Endothelial cell of umbilical vein (primary cell): ENCODE measurements around the gene NOLC1. TPM values are rescaled to one million over a fixed set of nuclear protein-coding genes. Genes with fewer than 3 reads are reported as not detected.

Experiments
- BruUV-seq: library from RNA; stranded (reverse); fragments of 400-500 nt; replicated peaks from 2 replicates; lab custom pipeline; 2021; lab: Mats Ljungman, UMichigan
- CTCF ChIA-PET: fragments of 300-600, 350-600 bp; sonication (Branson Sonifier 250); formaldehyde crosslinking; loops from one replicate; lab custom pipeline; 2021; ENCODE audit warnings: antibody characterized with exemption, inconsistent platforms; lab: Charles Lee
- POLR2A ChIA-PET: fragments of 300-600, 350-600 bp; sonication (Branson Sonifier 250); formaldehyde crosslinking; loops from one replicate; lab custom pipeline; 2021; ENCODE audit warnings: antibody characterized with exemption, inconsistent platforms; lab: Charles Lee
- DNase-seq: peaks from one replicate; pipeline ENCODE4 v3.0.0-alpha.2; 2011; ENCODE audit warnings: low read depth, low spot score
- FAIRE-seq: peaks from 2 replicates; lab custom pipeline; 2011; peaks lifted over from hg19 to GRCh38; lab: Jason Lieb, UNC
- H2AFZ ChIP-seq: 2 replicates; pipeline ENCODE4 v1.6.0; 2012; ENCODE audit warnings: low read depth, low read length, control low read depth, inconsistent platforms
- H3K27ac ChIP-seq: 2 replicates; pipeline ENCODE4 v1.5.1; 2011; ENCODE audit warnings: low read depth, mild to moderate bottlenecking, control low read depth, low read length, moderate library complexity; ENCODE audit not compliant: insufficient read depth
- H3K27me3 ChIP-seq, 2 experiments: 2 replicates each; pipeline versions ENCODE4 v1.6.0 to v1.6.1; 2011; ENCODE audit warnings: low read length in 2 of 2, mixed read lengths in 1 of 2; ENCODE audit not compliant: control insufficient read depth in 2 of 2, insufficient read depth in 2 of 2
- H3K36me3 ChIP-seq, 2 experiments: 2 replicates in 1 of 2; 3 replicates in 1 of 2; pipeline ENCODE4 v1.5.1; 2011; ENCODE audit warnings: low read length in 2 of 2, mild to moderate bottlenecking in 1 of 2, moderate library complexity in 1 of 2; ENCODE audit not compliant: control insufficient read depth in 2 of 2, insufficient read depth in 2 of 2; ENCODE audit errors: extremely low read depth in 1 of 2
- H3K4me1 ChIP-seq: 3 replicates; pipeline ENCODE4 v1.5.1; 2011; ENCODE audit warnings: mild to moderate bottlenecking, low read length; ENCODE audit not compliant: control insufficient read depth, insufficient read depth; ENCODE audit errors: extremely low read depth
- H3K4me2 ChIP-seq: 2 replicates; pipeline ENCODE4 v1.6.1; 2011; ENCODE audit warnings: low read length, control low read depth, mixed read lengths; ENCODE audit not compliant: insufficient read depth
- H3K4me3 ChIP-seq, 3 experiments: fragments of 200-600 bp in 1 of 3; sonication (generic), shearing (Covaris generic) in 1 of 3; replicated peaks in 1 of 3; 2 replicates each; pipeline ENCODE4 v1.5.1; 2011 to 2016; ENCODE audit warnings: control low read depth in 3 of 3, low read length in 3 of 3, mild to moderate bottlenecking in 2 of 3, inconsistent platforms in 1 of 3, low read depth in 1 of 3, moderate library complexity in 1 of 3; ENCODE audit not compliant: insufficient read depth in 1 of 3
- H3K79me2 ChIP-seq: 2 replicates; pipeline ENCODE4 v1.6.0; 2012; ENCODE audit warnings: low read length, inconsistent platforms; ENCODE audit not compliant: control insufficient read depth, insufficient read depth
- H3K9ac ChIP-seq: replicated peaks from 2 replicates; pipeline ENCODE3; 2011; ENCODE audit warnings: low read length, control low read depth; ENCODE audit not compliant: insufficient read depth; ENCODE audit errors: extremely low read depth
- H3K9me1 ChIP-seq: replicated peaks from 3 replicates; pipeline ENCODE4 v1.6.0; 2011; ENCODE audit warnings: mild to moderate bottlenecking, low read length; ENCODE audit not compliant: control insufficient read depth, insufficient read depth; ENCODE audit errors: extremely low read depth
- H3K9me3 ChIP-seq: replicated peaks from 2 replicates; pipeline ENCODE4 v1.5.1; 2012; ENCODE audit warnings: low read length, inconsistent platforms; ENCODE audit not compliant: control insufficient read depth, insufficient read depth
- H4K20me1 ChIP-seq: replicated peaks from 2 replicates; pipeline ENCODE3; 2011; ENCODE audit warnings: mild to moderate bottlenecking, low read length; ENCODE audit not compliant: control insufficient read depth, insufficient read depth; ENCODE audit errors: extremely low read depth
- EZH2 ChIP-seq: IDR thresholded peaks from 2 replicates; pipeline ENCODE4 v1.6.1; 2012; ENCODE audit warnings: borderline replicate concordance, low read depth, mild to moderate bottlenecking, moderate library complexity, low read length, inconsistent platforms; ENCODE audit not compliant: severe bottlenecking
- FOS ChIP-seq: IDR thresholded peaks from 2 replicates; pipeline ENCODE4 v1.6.1; 2011; ENCODE audit warnings: mild to moderate bottlenecking, low read length, moderate library complexity, borderline replicate concordance; ENCODE audit not compliant: insufficient read depth
- GATA2 ChIP-seq: IDR thresholded peaks from 2 replicates; pipeline ENCODE4 v1.7.0; 2011; ENCODE audit warnings: low read depth, mild to moderate bottlenecking, moderate library complexity, mixed read lengths, low read length; ENCODE audit not compliant: insufficient read length, insufficient read depth
- JUN ChIP-seq: IDR thresholded peaks from 2 replicates; pipeline ENCODE4 v1.6.1; 2011; ENCODE audit warnings: borderline replicate concordance, low read depth; ENCODE audit not compliant: insufficient read length, insufficient read depth
- MYC ChIP-seq: IDR thresholded peaks from one replicate; pipeline ENCODE4 v1.6.1; 2011; ENCODE audit warnings: mild to moderate bottlenecking, low read depth, low read length
- POLR2A ChIP-seq: IDR thresholded peaks from 2 replicates; pipeline ENCODE4 v1.6.1; 2012; ENCODE audit warnings: low read depth, mild to moderate bottlenecking, control low read depth, low read length
- POLR2AphosphoS5 ChIP-seq: IDR thresholded peaks from 2 replicates; pipeline ENCODE4 v1.6.1; 2012; ENCODE audit warnings: low read depth, mild to moderate bottlenecking, control low read depth, low read length, moderate library complexity; ENCODE audit not compliant: insufficient read depth
- dilution Hi-C: fragments of 300-500 bp; cut with MboI; formaldehyde crosslinking; loops from one replicate; pipeline ENCODE4 v1.15.0; 2019; ENCODE audit warnings: low sequenced_read_pairs; ENCODE audit not compliant: extremely low pct_ligation_motif_present
- intact Hi-C: fragments of 100-400 bp; cut with micrococcal nuclease; formaldehyde crosslinking; loops from one replicate; pipeline ENCODE4 v1.10.0; 2022
- polyA plus RNA-seq, 4 experiments: library from polyadenylated mRNA; depleted of rRNA in 3 of 4; stranded (reverse) in 3 of 4; unstranded in 1 of 4; fragments of >200 nt; gene quantifications; 2 replicates each; pipeline versions ENCODE4 v1.2.1 to v1.2.3, GENCODE V29; 2011 to 2012; ENCODE audit warnings: missing spikeins in 1 of 4
- total RNA-seq: library from RNA; stranded (reverse); gene quantifications from 2 replicates; pipeline ENCODE4 v1.2.3, GENCODE V29; 2021
- TF ChIP-seq, protein P1 (sequence below), 2 donors: IDR thresholded peaks; 1 replicate in 1 of 2; 2 replicates in 1 of 2; pipeline ENCODE4 v1.5.1; 2011; ENCODE audit warnings: low read length in 2 of 2, mild to moderate bottlenecking in 2 of 2, moderate library complexity in 2 of 2, control low read depth in 1 of 2, inconsistent platforms in 1 of 2, low read depth in 1 of 2; ENCODE audit not compliant: insufficient read depth in 1 of 2; ENCODE audit errors: extremely low read depth in 1 of 2
- TF ChIP-seq, protein P2 (sequence below): IDR thresholded peaks from 2 replicates; pipeline ENCODE4 v1.6.1; 2011; ENCODE audit not compliant: insufficient read depth, insufficient read length

Gene NOLC1
- total and polyA plus RNA-seq, 2 donors (not counting 3 experiments of a cell fraction or from before 2014, with no cell fraction given), result 32.1 to 73.1 TPM

DNA sequence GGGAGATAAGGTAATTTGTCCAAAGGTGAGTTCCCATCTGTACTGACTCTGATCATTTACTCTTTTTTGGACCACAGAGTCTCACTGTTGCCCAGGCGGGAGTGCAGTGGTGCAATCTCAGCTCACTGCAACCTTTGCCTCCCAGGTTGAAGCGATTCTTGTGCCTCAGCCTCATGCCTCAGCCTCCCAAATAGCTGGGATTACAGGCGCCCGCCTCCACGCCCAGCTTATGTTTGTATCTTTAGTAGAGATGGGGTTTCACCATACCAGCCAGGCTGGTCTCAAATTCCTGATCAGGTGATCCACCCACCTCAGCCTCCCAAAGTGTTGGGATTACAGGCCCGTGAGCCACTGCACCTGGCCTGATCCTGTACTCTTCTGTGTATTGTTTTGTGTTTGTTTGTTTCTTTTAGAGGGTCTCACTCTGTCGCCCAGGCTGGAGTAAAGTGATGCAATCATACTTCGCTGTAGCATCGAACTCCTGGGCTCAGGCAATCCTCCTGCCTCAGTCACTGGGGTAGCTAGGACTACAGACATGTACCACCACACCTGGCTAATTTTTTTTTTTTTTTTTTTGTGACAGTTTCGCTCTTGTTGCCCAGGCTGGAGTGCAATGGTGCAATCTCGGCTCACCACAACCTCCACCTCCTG lies 2.4 kb downstream of the NOLC1 start:
- H3K9ac ChIP-seq, result no peak overlapping the region
- peaks cover 17 to 18% of the 10 kb centered on the region in 2 experiments for H3K36me3 ChIP-seq
- intact Hi-C loops, result loop anchor here (5.0 kb wide), 1 partner anchor 37 kb away; no protein-coding TSS in a partner anchor

More for the DNA sequence above, 2.4 kb downstream of the NOLC1 start:
- no peak overlapping the region for H3K4me2 ChIP-seq
- ChIA-PET POLR2A (no interaction called here), CTCF (interaction anchor here (2.3 kb wide), 1 partner anchor 15 kb away, joined by 7 read pairs; no protein-coding TSS in a partner anchor)
- no TSS peak for BruUV-seq
- H3K9me1 ChIP-seq, result no peaks in the 10 kb centered on the region
- FAIRE-seq (no peak), DNase-seq (no peak)
- H3K27ac ChIP-seq, result no peak overlapping the region
- TF ChIP-seq MYC (no peak), GATA2 (no peak), EZH2 (no peak), POLR2AphosphoS5 (no peak), FOS (no peak), JUN (no peak), POLR2A (no peak)
- TF ChIP-seq, protein P1, sequence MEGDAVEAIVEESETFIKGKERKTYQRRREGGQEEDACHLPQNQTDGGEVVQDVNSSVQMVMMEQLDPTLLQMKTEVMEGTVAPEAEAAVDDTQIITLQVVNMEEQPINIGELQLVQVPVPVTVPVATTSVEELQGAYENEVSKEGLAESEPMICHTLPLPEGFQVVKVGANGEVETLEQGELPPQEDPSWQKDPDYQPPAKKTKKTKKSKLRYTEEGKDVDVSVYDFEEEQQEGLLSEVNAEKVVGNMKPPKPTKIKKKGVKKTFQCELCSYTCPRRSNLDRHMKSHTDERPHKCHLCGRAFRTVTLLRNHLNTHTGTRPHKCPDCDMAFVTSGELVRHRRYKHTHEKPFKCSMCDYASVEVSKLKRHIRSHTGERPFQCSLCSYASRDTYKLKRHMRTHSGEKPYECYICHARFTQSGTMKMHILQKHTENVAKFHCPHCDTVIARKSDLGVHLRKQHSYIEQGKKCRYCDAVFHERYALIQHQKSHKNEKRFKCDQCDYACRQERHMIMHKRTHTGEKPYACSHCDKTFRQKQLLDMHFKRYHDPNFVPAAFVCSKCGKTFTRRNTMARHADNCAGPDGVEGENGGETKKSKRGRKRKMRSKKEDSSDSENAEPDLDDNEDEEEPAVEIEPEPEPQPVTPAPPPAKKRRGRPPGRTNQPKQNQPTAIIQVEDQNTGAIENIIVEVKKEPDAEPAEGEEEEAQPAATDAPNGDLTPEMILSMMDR (IDR thresholded peaks at IDR 0.05; ENCODE audit: extremely low read depth in 1 of 2, insufficient read depth in 1 of 2, low read depth in 1 of 2, low read length in 2 of 2), result no peak
- TF ChIP-seq, protein P2, sequence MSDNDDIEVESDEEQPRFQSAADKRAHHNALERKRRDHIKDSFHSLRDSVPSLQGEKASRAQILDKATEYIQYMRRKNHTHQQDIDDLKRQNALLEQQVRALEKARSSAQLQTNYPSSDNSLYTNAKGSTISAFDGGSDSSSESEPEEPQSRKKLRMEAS, result no peak
- no peaks in the 10 kb centered on the region for H3K27me3 ChIP-seq
- H2AFZ ChIP-seq, result no peak overlapping the region
- H3K9me3 ChIP-seq, result no peaks in the 10 kb centered on the region
- H3K4me1 ChIP-seq, result peaks cover 17% of the 10 kb centered on the region
- H3K79me2 ChIP-seq, result peaks cover 52% of the 10 kb centered on the region
- dilution Hi-C loops, result no loop called here
- no peaks in the 10 kb centered on the region for H4K20me1 ChIP-seq
- no peak overlapping the region for H3K4me3 ChIP-seq
